HepG2 (cell line): ENCODE data around the gene MYORG. TPM values are rescaled to one million over a fixed set of nuclear protein-coding genes. Genes with fewer than 3 reads are reported as not detected.

ENCODE experiments used
- E2F1 ChIP-seq: sonication (generic); formaldehyde crosslinking; IDR thresholded peaks from 2 replicates; pipeline ENCODE4 v1.5.0; 2020; ENCODE audit warnings: missing genetic modification reagents
- FOXK2 ChIP-seq: fragments of 450-650 bp; IDR thresholded peaks from 2 replicates; pipeline ENCODE4 v1.6.1; 2016
- HNRNPLL ChIP-seq: fragments of 200-400 bp; formaldehyde crosslinking; IDR thresholded peaks from 2 replicates; pipeline ENCODE4 v1.6.1; 2017; ENCODE audit warnings: mild to moderate bottlenecking, low read depth, low read length; ENCODE audit not compliant: poor library complexity, severe bottlenecking
- MED8 ChIP-seq: sonication (generic); formaldehyde crosslinking; IDR thresholded peaks from 2 replicates; pipeline ENCODE4 v1.8.1; 2023; ENCODE audit warnings: mild to moderate bottlenecking, missing genetic modification reagents; ENCODE audit not compliant: insufficient replicate concordance
- MIER2 ChIP-seq: IDR thresholded peaks from 2 replicates; pipeline ENCODE4 v1.6.1; 2016; ENCODE audit warnings: missing biosample characterization, missing genetic modification reagents
- MYNN ChIP-seq: sonication (generic); formaldehyde crosslinking; IDR thresholded peaks from 2 replicates; pipeline ENCODE4 v1.4.0; 2020; ENCODE audit warnings: mild to moderate bottlenecking, low read depth, missing genetic modification reagents
- ONECUT2 ChIP-seq: sonication (generic); formaldehyde crosslinking; IDR thresholded peaks from 2 replicates; pipeline ENCODE4 v1.4.0; 2020; ENCODE audit warnings: missing genetic modification reagents
- RAD51 ChIP-seq: fragments of 450-650 bp; IDR thresholded peaks from 2 replicates; pipeline ENCODE4 v1.6.1; 2016; ENCODE audit warnings: borderline replicate concordance
- SNAPC4 ChIP-seq: sonication (generic); formaldehyde crosslinking; IDR thresholded peaks from 2 replicates; pipeline ENCODE4 v1.4.0; 2020; ENCODE audit warnings: mild to moderate bottlenecking, missing genetic modification reagents
- TAF1 ChIP-seq: sonication (generic); formaldehyde crosslinking; IDR thresholded peaks from 2 replicates; pipeline ENCODE4 v1.4.0; 2020; ENCODE audit warnings: missing genetic modification reagents
- ZNF276 ChIP-seq: sonication (generic); formaldehyde crosslinking; IDR thresholded peaks from 2 replicates; pipeline ENCODE4 v1.4.0; 2020; ENCODE audit warnings: mild to moderate bottlenecking, low read depth, missing genetic modification reagents
- ZNF543 ChIP-seq: sonication (generic); formaldehyde crosslinking; IDR thresholded peaks from 2 replicates; pipeline ENCODE4 v1.4.0; 2020; ENCODE audit warnings: mild to moderate bottlenecking, missing genetic modification reagents
- polyA plus RNA-seq, 8 experiments: library from polyadenylated mRNA; depleted of rRNA in 3 of 8; stranded (reverse) in 7 of 8; unstranded in 1 of 8; fragments of >200 nt; fragmentation: Illumina TruSeq in 4 of 8; extraction: Trizol in 4 of 8; gene quantifications; 2 replicates each; pipeline versions ENCODE4 v1.2.1 to v1.2.3, GENCODE V29; 2011 to 2016; ENCODE audit warnings: low read depth in 4 of 8, missing spikeins in 1 of 8, mixed read lengths in 1 of 8; ENCODE audit not compliant: insufficient read depth in 1 of 8
- total RNA-seq, 5 experiments: library from RNA; depleted of rRNA; stranded (reverse); fragments of >200 nt; fragmentation: Illumina TruSeq; extraction: Trizol; gene quantifications; 2 replicates each; pipeline ENCODE4 v1.2.3, GENCODE V29; 2016; ENCODE audit warnings: low read depth in 1 of 5
- TF ChIP-seq, protein P1 (sequence below): sonication (generic); formaldehyde crosslinking; IDR thresholded peaks from 2 replicates; pipeline ENCODE4 v1.5.0; 2020; ENCODE audit warnings: mild to moderate bottlenecking, missing genetic modification reagents, borderline replicate concordance
- TF ChIP-seq, protein P2 (sequence below): IDR thresholded peaks from 2 replicates; pipeline ENCODE4 v1.6.1; 2012; ENCODE audit warnings: low read depth, low read length, improper control_type of control experiment

The MYORG gene
- total and polyA plus RNA-seq, 2 of the 13 experiments (the other 11 are each of a cell fraction or from before 2014, with no cell fraction given) = 11.1 to 22.4 TPM

GRCh38 chr9:34376596-34377403, at the start of gene MYORG (continued):
- peak; percentile 65 for TF ChIP-seq TAF1
- TF ChIP-seq E2F1 (CRISPR knock-in tag) = peak; percentile 80
- no peak for TF ChIP-seq ONECUT2 (CRISPR knock-in tag)
- TF ChIP-seq HNRNPLL = peak; percentile 74
- TF ChIP-seq MIER2 = no peak; the same call in 1 of the 2 replicates
- TF ChIP-seq FOXK2 = no peak
- TF ChIP-seq, protein P1, sequence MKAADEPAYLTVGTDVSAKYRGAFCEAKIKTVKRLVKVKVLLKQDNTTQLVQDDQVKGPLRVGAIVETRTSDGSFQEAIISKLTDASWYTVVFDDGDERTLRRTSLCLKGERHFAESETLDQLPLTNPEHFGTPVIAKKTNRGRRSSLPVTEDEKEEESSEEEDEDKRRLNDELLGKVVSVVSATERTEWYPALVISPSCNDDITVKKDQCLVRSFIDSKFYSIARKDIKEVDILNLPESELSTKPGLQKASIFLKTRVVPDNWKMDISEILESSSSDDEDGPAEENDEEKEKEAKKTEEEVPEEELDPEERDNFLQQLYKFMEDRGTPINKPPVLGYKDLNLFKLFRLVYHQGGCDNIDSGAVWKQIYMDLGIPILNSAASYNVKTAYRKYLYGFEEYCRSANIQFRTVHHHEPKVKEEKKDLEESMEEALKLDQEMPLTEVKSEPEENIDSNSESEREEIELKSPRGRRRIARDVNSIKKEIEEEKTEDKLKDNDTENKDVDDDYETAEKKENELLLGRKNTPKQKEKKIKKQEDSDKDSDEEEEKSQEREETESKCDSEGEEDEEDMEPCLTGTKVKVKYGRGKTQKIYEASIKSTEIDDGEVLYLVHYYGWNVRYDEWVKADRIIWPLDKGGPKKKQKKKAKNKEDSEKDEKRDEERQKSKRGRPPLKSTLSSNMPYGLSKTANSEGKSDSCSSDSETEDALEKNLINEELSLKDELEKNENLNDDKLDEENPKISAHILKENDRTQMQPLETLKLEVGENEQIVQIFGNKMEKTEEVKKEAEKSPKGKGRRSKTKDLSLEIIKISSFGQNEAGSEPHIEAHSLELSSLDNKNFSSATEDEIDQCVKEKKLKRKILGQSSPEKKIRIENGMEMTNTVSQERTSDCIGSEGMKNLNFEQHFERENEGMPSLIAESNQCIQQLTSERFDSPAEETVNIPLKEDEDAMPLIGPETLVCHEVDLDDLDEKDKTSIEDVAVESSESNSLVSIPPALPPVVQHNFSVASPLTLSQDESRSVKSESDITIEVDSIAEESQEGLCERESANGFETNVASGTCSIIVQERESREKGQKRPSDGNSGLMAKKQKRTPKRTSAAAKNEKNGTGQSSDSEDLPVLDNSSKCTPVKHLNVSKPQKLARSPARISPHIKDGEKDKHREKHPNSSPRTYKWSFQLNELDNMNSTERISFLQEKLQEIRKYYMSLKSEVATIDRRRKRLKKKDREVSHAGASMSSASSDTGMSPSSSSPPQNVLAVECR (CRISPR knock-in tag) = peak; percentile 82
- no peak for TF ChIP-seq RAD51
- TF ChIP-seq, protein P2, sequence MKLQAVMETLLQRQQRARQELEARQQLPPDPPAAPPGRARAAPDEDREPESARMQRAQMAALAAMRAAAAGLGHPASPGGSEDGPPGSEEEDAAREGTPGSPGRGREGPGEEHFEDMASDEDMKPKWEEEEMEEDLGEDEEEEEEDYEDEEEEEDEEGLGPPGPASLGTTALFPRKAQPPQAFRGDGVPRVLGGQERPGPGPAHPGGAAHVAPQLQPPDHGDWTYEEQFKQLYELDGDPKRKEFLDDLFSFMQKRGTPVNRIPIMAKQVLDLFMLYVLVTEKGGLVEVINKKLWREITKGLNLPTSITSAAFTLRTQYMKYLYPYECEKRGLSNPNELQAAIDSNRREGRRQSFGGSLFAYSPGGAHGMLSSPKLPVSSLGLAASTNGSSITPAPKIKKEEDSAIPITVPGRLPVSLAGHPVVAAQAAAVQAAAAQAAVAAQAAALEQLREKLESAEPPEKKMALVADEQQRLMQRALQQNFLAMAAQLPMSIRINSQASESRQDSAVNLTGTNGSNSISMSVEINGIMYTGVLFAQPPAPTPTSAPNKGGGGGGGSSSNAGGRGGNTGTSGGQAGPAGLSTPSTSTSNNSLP = no peak
- TF ChIP-seq MED8 (CRISPR knock-in tag) = no peak
- no peak for TF ChIP-seq MYNN (CRISPR knock-in tag)
- TF ChIP-seq ZNF276 (CRISPR knock-in tag) = no peak
- TF ChIP-seq SNAPC4 (CRISPR knock-in tag) = peak; percentile 86; the same call in 1 of the 2 replicates
- TF ChIP-seq ZNF543 (CRISPR knock-in tag) = peak; percentile 65; the same call in 1 of the 2 replicates
